GM19043 (cell line): ENCODE results near the gene PRMT1.

ENCODE experiments used
- ATAC-seq: cut with Tn5 transposase; IDR thresholded peaks from one replicate; pipeline ENCODE4 v1.9.1; 2021; ENCODE audit warnings: low read depth; ENCODE audit not compliant: unreplicated experiment

The PRMT1 gene

DNA sequence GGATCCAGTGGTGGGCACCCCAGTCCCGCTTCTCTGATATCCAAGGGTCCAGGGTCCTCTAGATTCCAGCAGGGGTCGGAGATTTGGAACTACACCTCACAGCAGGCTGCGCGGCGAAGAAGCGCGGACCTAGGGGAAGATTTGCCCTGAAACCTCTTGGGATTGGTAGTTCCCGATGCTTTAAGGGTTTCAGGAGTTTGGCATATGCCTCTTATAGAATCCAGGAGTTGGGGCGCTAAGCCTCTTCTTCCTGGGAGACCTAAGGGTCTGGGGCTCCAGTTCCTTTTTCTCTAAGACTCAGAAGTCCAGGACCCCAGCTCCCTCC, 11.0 kb upstream of the PRMT1 start:
- no peak for ATAC-seq

DNA sequence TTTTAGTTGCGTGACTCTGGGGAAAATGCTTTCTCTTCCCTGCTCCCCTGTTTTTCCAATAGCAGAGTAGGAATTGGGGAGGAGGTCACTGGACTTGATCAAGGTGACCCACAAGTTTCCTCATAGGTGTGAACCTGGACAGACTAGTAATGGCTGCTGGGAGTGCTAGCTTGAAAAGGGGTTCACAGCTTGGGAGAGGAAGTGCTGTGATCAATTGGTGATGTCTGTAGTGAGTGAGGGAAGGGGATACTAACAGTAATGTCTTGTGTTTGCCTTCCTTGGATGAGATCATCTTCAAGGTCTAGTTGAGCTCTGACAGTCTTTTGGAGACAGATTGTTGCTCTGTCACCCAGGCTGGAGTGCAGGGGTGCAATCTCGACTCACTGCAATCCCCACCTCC, 9.6 kb upstream of the PRMT1 start:
- ATAC-seq, result no peak

DNA sequence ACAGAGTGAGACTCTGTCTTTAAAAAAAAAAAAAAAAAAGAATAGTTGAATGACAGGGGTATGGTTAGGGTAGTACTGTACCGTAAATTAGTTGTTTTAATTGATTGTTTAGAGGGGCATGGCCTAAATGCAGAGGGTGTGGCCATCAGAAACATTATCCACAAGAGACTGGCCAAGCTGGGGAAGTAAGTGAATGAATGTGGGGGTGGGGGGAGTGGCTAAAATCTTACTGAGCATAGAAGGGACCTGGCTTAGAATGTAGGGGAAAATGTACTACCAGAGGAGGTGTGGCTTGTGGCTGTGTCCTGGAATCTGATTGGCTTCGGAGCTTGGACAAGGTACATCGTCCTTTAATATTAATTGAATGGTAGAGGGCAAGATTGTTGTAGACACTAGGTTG, 7.6 kb upstream of the PRMT1 start:
- no peak for ATAC-seq

DNA sequence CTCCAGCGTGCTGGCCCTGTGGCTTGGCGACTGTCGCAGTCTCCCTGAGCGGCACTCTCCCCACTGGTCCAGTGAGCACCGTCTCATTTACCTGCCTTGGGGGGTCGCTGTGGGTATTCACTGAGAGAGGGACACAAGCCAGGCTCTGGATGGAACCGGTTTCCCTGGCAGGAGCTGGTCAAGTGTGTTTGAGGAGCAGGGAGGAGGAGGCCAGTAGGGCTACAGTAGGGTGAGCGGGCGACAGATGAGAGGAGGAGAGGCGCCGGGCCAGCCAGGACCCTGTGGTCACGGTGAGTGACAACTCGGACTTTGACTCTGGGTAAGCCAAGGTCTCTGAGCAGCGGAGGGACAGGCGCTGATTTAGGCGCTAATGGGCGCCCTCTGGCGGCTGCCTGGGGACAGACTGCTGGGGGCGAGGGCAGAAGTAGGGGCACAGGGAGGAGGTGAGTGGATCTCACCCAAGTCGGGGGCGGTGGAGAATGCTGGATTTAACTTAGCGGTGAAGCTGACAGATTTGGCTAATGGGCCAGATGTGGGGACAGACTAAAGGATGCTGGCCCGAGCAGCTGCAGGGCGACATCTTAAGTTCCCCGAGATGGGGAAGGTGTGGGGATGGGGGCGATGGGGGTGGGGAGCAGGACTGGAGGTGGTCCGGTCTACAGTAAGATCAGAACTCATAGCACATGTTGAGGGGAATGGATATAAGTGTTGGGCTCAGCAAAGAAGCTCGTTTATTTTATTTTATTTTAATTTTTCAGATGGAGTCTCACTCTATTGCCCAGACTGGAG, 4.7 kb upstream of the PRMT1 start:
- ATAC-seq, result no peak

DNA sequence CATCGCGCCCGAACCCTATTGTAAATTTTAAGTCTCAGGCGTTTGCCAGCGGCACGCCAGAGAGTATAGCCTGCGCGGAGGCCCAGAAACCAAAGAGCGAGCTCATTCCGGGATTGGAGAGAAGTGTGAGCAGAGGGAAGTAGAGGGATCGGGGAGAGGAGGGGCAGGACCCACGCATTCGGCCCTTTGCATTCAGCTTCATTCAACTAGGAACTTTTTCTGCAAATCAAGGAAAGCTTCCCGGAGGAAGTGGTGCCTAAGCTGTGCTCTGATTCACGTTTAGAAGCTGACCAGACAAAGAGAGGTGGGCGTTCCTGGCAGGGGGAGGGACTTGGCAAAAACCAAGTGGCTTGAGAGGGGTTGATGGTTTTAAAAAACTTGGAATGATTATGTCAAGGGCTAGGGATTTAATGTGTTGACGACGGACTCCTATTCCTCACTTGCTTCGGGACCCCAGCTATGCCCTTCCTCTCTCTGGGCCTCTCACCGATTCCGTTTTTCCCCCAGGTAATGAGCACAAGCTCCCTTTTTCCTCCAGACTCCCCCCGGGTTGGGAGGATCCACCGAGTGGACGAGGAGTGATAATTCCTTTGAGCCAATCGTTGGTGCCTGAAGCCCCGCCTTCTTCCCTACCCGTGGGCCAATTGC, 811 bp upstream of the PRMT1 start:
- no peak for ATAC-seq

DNA sequence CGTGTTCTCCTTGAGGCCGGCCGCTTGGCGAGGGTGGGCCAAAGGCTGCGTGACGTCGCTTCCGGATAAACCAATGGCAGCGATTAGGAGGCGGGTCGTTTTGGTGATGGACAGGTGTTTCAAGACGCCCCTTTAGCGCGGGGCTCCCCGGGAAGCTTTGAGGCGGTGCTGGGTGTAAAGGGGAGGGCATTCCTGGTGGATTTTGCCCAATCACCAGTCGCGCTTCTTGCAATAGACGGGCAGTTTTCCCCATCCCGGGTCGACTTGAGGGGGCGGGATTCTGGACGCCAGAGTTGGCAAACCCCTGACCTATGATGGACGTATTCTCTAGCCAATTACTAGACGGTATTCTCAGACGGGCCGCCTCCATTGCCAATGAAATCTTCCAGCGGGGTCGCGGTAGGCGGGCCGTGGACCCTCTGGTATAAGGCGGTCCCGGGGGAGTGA, 264 bp upstream of the PRMT1 start:
- peak; percentile 58 for ATAC-seq

DNA sequence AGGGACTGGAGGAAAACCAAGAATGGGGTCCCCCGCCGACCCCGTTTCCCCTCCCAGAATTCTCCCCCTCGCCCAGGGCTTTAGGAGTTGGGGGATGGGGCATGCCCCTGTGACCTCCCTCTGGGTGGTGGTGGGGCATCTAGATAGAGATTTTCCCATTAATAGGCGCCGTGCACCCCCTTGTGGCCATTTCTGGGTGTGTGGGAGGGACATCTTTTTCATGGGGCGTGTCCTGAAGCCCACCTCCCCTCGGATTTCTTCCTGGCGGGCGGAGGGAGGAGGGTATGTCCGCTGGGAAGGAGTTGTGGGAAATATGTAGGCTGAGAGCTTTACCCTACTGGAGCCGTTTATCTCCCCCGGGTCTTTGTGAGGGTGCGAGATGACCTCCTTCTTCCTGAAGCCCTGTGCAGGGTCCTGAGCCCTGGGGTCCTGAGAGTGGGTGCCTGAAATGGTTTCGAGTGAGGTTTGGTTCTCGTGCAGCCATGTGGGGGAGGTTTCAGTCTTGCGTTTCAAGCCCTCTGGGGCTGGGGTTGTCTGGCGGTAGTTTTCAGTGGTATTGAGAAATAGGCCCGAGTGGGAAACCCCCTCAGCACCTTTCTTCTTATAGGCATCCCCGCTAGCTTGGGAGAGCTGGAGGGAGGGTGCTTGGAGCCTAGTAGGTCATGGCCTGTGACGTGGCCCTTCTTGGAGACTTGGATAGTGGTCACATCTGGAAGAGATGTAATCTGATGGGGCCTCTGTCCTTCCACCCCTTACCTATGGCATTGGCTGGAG, 1.0 kb downstream of the PRMT1 start:
- no peak for ATAC-seq

DNA sequence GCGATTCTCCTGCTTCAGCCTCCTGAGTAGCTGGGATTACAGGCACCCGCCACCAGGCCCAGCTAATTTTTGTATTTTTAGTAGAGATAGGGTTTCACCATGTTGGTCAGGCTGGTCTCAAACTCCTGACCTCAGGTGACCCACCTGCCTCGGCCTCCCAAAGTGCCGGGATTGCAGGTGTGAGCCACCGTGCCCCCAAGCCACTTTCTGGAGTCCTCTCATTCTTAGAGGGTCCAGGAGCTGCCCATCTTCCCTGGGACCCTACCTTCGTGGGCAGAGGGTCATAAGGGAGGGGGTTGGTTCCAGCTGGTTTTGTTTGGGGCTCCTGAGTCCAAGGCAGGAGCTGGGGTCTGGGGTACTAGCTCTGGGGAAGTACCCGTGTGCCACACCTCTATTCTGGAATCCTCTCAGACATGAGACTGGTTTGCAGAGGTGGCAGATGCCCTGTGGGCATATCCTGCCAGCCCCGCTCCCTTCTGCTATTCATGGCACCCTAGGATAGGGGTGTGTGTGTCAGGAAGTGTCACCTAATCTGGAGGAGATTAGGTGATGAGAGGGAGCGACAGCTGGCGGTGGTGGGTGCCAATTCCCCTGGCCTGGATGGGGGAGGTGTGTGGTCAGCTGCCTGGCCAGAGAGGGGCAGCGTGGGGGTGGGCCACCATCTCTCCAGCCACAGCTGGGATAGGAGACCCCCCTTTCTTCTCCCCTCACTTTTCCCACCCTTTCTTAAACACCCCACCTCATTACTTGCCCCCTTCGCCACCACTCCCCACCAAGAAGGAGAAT, 2.1 kb downstream of the PRMT1 start:
- ATAC-seq, result no peak

DNA sequence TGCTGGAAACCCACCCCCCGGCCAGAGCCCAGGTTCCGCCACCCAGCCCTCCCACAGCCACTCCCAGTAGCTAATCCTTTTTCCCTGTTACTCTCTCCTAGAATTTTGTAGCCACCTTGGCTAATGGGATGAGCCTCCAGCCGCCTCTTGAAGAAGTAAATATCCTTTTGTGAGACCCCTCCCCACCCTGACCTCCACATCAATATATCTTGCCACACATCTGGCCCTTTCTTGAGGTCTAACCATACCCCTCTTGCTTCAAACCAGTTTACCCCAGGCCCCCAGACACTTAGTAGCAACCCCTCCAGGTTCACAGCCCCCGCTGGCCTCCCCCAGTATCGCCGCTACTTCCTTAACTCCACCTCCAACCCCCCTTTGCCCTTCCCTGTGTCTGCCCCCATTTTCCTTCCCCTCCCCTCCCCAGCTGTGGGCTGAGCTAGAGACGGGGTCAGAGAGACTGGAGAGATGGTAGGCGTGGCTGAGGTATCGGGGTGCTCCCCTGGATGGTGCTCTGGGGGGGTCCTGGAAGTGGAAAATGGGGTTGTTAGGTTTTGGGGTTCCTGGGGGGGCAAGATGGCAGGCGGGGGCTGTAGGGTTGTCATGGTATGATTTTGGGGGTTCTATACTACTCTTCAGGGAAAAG, 2.8 kb downstream of the PRMT1 start:
- ATAC-seq, result no peak

DNA sequence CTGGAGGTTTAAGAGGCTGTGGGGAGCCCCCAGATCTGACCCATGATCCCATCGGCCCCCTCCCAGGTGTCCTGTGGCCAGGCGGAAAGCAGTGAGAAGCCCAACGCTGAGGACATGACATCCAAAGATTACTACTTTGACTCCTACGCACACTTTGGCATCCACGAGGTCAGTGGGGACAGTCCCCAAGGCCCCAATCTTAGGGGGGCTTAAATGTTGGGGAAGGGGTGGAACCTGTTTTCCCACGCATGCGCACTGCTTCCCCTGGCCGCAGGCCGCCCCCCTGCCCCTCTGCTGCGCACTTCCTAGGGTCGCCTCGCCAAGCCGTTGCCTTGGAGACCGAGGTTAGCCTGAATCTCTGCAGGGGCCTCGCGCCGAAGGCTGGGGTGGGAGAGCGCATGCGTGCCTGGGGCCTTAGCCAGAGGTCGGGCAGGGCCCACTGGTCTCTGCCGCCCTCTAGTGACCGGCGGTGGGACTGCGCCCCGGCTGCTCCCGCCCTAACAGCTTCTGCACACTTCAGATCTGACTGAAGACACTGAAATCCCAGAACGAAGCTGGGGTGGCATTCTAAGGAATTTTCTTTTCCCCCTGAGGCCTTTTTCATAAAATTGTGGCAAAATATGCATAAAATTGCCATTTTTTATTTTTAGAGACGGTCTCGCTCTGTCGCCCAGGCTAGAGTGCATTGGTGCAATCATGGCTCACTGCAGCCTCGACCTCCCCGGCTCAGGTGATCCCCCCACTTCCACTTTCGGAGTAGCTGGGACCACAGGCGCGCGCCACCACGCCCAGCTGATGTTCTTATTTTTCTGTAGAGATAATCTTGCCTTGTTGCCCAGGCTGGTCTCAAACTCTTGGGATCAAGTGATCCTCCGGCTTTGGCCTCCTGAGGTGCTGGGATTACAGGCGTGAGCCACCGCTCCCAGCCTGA, 3.6 kb downstream of the PRMT1 start:
- ATAC-seq, result no peak

DNA sequence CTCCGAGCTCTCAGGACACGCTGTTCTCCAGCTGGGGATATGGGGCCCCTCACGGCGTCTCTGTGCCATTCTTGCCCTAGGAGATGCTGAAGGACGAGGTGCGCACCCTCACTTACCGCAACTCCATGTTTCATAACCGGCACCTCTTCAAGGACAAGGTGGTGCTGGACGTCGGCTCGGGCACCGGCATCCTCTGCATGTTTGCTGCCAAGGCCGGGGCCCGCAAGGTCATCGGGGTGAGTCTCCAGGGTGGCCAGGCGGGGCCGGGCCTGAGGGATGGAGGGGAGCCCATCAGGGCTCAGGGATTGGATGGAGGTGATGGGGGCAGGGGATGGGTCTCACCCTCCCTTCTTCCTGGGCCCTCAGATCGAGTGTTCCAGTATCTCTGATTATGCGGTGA, 4.8 kb downstream of the PRMT1 start:
- no peak for ATAC-seq

DNA sequence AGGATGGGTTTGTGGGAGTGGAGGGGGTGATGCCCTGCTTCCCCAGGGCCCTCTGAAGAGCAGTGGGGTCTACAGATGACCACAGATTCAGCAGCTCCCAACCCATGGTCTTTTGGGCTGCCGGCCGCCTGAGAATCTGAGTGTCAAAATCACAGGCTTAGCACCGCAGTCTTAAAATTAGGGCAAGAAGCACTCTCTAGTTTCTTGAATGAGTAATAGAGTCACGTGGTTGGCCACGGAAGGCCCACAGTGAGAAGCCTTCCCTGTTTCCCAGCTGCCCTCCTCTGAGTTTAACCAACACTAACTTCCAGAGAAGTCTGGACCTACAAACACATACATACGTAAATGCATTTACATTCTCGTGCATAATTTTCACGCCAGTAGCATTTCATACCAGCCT, 5.2 kb downstream of the PRMT1 start:
- no peak for ATAC-seq

DNA sequence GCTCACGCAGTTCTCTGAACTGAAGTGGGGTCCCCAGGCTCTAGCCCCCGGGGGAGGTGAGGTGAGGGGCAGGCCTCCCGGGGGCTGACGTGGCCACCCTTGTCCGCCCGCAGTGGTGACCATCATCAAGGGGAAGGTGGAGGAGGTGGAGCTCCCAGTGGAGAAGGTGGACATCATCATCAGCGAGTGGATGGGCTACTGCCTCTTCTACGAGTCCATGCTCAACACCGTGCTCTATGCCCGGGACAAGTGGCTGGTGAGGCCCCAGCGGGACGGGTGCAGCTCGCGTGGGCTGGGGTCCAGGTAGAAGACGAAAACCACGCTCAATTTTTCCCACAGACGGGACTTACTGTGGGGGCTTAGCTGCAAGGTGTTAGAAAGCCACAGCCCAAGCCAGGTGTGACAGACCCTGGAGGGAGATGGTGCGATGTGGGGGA, 6.8 kb downstream of the PRMT1 start:
- no peak for ATAC-seq

DNA sequence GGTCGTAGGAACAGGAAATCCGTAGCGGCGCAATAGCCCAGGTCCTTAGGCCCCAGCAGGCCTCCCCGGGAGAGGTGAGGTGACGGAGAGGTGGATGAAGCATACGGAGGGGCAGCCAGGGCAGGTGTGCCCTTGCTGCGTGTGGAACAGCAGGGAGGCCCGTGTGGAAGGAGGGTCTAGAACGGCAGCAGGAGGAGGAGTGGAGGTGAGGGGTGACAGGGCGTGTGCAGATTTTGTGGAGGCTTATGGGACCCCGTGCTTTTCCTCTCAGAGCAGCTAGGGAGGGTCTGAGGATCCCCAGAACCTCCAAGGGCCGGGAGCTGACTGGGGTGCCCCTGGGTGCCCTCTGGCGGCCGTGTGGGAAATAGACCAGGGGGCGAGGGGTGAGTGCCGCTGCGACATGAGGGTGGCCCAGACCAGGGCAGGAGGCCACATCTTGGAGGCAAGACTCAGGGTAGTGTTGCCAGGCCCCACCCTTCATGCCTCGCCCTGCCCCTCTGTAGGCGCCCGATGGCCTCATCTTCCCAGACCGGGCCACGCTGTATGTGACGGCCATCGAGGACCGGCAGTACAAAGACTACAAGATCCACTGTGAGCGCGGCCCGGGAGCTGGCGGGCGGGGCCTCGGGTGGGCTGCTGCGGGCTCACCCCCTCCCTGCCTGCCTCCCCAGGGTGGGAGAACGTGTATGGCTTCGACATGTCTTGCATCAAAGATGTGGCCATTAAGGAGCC, 7.3 kb downstream of the PRMT1 start:
- ATAC-seq, result no peak

DNA sequence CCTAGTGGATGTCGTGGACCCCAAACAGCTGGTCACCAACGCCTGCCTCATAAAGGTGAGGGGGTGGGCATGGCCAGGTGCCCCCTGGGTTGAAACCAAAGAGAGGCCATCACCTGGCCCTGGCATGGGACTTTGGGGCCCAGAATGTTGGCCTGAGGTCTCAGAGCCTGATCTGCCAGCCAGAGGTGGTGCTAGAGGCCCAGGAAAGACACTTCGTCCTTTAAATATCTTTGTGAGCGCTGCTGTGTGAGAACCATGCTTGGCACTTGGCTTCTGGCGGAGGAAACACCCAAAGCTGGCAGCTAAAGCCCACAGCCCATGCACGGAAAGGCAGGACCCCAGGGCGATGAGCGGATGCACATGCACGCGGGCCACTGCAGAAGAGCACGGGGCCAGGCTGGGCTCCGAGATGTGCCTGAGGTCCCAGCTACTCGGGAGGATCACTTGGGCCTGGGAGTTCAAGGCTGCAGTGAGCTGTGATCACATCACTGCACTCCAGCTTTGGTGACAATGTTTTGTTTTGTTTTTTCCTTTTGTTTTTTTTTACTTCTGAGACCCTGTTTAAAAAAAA, 8.0 kb downstream of the PRMT1 start:
- no peak for ATAC-seq

DNA sequence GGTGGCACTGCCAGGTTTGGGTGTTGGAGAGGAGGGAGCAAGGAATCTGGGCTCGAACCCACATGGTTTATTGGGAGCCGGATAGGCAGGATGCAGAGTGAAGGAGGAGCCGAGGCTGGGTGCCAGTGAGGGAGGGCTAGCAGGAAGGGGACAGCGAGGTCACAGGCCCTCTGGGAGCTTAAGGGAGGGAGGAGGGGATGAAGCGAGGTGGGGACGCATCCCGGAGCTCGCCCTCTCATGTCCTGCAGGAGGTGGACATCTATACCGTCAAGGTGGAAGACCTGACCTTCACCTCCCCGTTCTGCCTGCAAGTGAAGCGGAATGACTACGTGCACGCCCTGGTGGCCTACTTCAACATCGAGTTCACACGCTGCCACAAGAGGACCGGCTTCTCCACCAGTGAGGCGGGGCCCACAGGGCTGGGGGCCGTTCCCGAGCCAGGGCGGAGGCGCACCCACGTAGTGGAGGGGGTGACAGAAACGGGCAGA, 8.8 kb downstream of the PRMT1 start:
- ATAC-seq, result no peak

DNA sequence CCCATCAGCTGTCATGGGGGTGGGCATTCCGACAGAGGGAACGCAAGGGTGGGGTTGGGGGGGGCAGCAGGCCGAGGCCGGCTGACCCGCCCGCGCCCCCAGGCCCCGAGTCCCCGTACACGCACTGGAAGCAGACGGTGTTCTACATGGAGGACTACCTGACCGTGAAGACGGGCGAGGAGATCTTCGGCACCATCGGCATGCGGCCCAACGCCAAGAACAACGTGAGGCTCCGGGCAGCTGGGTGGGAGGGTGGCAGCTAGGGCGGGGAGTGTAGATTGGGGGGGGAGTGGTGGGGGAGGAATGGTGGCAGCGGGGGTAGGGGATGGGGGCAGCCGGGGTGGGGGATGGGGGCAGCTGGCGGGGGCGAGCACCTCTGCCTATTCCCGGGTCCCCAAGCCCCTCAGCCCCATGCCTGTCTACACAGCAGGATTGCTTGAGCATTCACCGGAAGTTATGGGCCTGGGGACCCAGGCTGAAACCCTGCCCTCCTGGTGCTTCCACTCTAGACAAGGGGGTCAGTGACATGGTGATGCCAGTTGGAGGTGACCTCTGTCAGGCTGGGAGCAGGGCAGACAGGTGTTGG, 9.5 kb downstream of the PRMT1 start:
- no peak for ATAC-seq

DNA sequence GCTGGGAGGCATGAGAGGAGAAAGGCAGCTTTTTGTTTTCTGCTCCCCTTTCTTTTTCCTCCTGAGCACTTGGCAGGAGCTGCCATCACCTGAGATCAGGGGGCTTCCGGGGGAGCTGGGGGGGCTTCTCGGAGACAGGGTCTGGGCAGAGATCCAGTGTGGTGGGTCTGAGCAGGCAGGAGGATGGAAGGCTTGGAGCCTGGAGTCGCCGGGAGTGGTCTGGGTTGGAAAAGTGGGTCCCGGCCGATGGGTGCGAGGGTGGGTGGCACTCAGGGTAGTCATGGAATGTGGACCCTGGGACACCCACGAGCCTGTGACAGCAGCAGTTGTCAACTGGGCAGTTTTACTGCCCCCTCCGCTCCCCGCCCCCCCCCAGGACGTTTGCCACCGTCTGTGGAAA, 10.1 kb downstream of the PRMT1 start:
- ATAC-seq, result no peak
